ENCODE measurements around the gene ZNF761.
"Not testable (repeated sequence)": the region's sequence is repeated elsewhere in the genome, so short reads cannot be mapped to it uniquely, and the experiment has no call there.

The ZNF761 gene

DNA sequence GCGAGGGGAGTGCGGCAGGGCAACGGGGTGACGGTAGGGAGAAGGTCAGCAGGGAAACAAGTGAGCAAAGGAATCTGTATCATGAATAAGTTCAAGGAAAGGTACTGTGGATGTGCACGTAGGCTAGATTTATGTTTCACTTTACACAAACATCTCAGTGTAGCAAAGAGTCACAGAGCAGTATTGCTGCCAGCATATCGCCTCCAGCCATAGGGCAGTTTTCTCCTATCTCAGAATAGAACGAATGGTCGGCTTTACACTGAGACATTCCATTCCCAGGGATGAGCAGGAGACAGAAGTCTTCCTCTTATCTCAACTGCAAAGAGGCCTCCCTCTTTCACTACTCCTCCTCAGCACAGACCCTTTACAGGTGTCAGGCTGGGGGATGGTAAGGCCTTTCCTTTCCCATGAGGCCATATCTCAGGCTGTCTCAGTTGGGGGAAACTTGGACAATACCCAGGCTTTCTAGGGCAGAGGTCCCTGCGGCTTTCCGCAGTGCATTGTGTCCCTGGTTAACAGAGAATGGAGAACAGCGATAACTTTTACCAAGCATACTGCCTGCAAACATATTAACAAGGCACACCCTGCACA, 28.4 kb downstream of the ZNF761 start:
- DNase-seq = not testable (repeated sequence)

DNA sequence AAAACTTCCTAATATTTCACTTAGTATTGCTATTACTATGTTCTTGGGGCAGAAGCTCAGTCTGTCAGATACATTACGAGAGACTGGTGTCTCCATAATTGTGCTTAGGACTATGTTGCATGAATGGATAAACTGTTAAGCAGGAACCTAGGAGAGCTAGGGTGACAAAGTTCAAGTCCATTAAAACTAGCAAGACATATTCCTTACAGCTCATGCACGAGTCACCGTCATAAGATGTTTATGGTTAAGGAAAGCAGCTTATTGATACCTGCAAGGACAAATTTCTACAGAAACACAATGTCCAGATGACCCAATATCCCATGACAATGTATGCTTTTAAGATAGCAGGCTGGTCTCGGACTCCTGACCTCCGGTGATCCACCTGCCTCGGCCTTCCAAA, 30.1 kb downstream of the ZNF761 start:
- no peak for DNase-seq

DNA sequence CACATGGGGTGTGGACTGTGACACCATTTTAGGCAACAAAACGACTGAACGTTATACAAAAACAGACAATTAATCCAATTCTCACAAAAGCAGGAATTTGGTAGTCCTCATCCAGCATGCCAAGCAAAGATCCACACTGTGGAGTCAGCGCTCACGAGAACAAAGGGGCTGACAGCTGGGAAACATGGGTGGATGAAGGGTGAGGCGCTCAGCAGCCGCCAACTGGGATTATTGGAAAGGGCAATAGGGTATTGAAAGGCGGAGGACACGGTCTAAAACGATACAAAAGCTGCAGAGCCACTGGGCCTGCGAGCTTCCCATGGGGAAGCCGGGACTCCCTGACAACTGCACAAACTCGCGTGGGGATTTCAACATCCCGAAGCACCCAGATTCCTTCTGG, 31.1 kb downstream of the ZNF761 start:
- no peak for DNase-seq

DNA sequence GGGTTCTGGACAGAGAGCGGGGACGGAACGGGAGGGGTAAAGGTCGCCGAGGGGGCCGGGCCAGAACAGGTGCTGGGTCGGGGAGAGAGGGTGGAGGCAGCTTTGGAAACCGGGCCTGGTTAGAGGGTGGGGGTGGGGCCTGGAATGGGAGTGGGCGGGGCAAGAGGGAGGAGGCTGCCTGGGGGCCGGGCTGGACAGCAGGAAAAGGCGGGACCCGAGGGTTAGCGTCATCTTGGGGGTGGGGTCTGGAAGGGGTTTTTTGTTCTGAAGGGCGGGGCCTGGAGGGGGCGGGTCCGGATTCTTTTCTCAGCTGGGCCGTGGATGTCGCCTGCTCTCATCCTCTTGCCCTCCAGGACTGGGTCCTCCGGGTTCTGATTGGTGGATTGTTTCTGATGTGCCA, 31.5 kb downstream of the ZNF761 start:
- no peak for DNase-seq

DNA sequence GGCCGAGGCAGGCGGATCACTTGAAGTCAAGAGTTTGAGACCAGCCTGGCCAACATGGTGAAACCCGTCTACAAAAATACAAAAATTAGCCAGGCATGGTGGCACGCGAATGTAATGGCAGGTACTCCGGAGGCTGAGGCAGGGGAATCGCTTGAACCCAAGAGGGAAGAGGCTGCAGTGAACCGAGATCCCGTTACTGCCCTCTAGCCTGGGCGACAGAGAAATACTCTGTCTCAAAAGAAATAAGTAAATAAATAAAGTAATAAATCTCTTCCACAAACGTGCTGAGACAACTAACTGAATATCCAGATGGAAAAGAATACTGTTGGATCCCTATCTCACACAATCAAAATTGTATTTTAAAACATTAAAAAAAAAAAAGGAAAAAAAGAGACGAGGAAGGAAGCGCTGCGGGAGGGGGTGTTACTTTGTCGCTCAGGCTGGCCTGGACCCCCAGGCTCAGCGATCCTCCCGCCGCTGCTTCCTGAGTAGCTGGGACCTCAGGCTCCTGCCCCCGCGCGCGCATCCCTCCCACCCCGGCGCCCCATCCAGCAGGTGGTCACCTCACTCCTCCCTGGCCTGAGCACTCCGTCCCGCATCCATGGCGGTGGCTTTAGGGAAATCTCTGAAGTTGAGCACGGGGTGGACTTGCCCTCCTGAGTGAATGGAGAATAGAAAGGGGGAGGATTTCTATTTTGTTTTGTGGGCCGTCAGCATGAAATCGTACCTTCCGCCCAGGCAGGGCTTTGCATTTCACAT, 35.1 kb downstream of the ZNF761 start:
- DNase-seq = no peak

DNA sequence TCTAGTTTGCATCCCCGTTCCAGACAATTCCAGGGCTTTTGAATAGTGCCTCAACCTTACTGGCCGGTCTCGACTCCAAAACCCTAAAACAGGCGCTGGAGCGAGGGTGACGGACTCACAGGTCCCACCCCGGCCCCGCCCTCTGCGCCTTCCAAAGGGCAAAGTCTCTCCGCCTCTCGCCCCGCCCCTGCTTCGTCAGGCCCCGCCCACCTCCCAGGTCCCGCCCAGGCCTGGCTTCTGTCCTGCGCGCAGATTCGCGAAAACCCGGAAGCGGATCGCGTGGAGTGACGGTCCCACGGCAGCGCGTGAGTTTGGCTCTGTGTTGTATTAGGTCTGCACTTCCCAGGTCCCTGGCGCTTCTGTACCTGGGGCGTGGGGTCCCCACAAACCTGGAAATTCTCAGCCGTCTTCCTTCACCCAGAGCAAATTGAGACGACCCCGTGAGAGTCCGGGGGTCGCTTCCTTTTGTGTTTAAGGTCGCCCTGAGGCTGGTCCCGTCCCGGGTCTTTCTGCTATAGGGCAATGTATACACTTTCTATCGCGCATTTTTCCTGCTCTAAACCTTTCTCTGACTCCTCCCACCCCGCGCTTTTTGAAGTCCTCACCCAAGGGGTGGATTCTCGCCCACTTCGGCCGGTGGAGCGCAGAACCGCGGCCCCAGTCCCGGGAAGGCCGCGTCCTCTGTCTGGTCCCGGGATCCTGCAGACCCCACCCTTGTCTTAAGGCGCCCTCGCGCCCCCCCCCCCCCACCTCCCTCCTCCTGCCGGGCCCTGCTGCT, 35.9 kb downstream of the ZNF761 start, which contains the start of gene ZNF813:
Gene ZNF813, plus strand, starts transcription at position 249 of the 778 bp plus-strand sequence. CDS start 16,090 bp downstream, outside the sequence.
- DNase-seq = no peak

DNA sequence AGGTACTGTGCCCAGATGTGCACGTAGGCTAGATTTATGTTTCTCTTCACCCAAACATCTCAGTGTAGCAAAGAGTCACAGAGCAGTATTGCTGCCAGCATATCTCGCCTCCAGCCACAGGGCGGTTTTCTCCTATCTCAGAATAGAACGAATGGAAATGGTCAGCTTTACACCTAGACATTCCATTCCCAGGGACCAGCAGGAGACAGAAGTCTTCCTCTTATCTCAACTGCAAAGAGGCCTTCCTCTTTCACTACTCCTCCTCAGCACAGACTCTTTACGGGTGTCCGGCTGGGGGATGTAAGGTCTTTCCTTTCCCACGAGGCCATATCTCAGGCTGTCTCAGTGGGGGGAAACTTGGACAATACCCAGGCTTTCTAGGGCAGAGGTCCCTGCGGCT, 36.8 kb downstream of the ZNF761 start:
- DNase-seq = not testable (repeated sequence)

DNA sequence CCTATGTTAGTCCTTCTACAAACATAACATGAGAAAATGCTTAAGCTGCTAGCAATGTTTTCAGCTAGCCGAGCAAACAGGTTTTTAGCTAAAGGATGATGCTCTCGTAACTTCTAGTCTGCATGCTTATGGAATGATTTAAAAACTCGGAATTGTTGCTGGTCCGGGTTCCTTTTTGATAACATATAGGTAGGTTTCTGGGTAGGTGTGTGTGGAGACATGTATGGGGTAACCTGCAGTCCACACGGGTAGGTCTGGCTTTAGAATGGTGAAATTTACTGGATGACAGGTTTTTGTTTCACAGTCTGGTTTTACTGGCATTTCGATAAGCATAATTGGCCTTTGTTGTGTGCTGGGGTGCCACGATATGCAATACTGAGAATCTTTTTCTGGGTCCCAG, 40.1 kb downstream of the ZNF761 start:
- no peak for DNase-seq

DNA sequence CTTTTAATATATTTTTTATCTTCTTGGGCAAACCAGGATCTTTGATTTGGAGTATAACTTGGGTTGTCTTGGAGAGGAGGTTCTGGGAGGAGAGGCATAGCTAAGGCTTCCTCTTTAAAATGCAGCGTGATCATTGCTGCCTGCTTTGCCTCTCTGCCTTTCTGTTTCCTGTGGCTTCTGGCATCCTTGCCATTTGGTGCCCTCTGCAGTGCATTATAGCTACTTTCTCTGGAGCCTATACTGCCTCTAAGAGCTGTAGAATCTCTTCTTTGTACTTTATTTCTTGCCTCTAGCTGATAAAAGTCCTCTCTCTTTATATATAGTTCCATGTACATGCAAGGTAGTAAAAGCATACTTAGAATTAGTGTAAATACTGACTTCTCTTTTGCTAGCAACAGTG, 43.0 kb downstream of the ZNF761 start:
- not testable (repeated sequence) for DNase-seq

DNA sequence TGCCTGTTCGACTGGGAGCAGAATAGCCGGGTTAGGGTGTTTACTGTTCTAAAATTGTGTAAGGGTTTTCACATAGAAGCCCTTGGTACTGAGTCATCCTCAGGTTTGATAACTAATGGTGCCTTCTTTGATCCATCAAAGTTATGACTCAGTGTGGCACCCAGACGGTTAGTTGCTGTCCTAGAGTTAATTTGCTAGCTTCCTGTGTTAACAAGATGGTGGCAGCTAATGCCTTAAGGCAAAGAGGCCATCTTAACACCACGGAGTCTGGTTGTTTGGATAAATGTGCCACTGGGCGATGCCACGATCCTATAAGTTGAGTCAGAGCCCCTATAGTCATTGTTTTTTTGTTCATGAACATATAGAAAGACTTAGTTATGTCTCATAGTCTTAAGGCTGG, 43.7 kb downstream of the ZNF761 start:
- not testable (repeated sequence) for DNase-seq

DNA sequence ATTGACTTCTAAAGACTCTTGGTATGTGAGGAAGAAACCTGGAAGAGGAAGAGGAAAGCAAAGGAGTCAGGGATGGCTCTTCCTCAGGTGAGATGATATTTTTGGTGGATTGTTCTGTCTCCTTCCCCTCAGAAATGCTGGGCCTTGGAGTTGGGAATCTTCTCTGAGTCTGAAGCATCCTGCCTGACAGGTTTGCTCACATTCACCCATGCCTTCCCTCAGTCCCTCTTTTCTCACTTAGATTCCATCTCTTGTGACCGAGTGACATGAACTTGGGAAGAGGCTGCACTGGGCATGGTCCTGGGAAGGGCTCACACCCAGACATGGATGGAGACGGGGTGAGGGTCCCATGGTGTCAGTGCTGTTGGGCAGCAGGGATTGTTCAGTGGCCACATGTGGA, 52.0 kb downstream of the ZNF761 start:
- not testable (repeated sequence) for DNase-seq

DNA sequence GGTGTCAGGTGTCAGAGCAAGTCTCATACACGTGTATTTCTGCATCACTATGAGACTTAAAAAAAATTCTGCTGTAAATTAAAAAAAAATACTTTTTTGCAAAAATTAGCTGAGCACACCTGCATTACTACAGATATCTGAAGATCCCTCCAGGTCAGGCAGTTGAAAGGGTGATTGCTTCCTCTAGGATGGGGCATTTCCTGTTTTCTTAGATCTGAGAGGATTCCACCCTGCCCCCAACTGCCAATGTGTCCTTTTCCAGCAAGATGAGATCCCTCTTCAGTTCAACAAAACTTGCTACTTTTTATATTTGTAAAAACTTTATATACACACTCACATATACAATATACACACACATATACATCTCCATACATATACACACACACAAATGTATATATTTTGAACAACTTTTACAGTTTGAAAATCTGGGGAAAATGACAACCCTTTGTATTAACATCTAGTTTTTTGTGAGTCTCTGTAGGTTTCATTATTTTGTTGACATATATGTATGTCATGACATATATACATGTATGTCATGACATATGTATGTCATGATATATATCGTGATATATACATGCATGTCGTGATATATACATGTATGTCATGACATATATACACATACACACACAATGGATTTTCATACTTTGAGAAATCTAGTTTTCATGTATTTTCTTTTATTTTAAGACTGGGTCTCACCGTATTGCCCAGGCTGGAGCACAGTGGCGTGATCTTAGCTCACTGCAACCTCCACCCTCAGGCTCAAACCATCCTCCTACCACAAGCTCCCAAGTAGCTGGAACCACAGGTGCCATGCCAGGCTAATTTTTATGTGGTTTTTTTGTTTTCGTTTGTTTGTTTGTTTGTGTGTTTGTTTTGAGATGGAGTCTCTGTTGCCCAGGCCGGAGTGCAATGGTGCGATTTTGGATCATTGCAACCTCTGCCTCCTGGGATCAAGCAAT, 53.5 kb downstream of the ZNF761 start:
- no peak for DNase-seq

DNA sequence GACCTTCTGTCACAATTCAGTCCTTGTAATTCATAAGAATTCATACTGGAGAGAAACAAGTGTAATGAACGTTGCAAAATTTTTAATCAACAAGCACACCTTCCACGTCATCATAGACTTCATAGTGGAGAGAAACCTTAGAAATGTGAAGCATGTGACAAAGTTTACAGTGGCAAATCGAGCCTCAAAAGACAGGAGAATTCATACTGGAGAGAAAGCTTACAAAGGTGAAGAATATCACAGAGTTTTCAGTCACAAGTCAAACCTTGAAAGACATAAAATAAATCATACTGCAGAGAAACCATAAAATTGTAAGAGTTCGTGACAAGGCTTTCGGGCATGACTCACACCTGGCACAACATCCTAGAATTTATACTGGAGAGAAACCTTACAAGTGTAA, 60.4 kb downstream of the ZNF761 start:
- no peak for DNase-seq

DNA sequence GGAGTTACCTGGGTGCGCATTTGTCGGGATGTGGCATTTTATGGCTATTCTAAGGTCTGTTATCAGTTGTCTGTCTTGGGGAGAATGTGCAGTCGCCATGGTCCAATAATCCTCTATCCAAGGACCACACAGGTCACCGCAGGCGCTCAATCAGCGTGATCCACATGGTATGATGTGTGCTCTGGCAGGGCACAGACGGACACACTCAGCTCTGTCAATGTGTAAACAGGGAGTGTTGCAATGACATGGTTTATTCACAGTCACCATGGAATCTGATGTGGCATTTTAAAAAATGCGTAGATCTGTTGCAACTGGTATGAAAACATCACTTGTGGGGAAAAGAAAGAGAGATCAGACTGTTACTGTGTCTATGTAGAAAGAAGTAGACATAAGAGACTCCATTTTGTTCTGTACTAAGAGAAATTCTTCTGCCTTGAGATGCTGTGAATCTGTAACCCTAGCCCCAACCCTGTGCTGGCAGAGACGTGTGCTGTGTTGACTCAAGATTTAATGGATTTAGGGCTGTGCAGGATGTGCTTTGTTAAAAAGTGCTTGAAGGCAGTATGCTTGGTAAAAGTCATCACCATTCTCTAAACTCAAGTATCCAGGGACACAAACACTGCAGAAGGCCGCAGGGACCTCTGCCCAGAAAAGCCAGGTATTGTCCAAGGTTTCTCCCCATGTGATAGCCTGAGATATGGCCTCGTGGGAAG, 65.7 kb downstream of the ZNF761 start:
- not testable (repeated sequence) for DNase-seq

DNA sequence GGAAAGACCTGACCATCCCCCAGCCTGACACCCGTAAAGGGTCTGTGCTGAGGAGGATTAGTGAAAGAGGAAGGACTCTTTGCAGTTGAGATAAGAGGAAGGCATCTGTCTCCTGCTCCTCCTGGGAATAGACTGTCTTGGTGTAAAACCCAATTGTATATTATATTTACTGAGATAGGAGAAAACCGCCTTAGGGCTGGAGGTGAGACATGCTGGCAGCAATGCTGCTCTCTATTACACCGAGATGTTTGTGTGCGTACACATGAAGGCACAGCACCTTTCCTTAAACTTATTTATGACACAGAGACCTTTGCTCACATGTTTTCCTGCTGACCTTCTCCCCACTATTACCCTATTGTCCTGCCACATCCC, 66.2 kb downstream of the ZNF761 start:
- DNase-seq = not testable (repeated sequence)

DNA sequence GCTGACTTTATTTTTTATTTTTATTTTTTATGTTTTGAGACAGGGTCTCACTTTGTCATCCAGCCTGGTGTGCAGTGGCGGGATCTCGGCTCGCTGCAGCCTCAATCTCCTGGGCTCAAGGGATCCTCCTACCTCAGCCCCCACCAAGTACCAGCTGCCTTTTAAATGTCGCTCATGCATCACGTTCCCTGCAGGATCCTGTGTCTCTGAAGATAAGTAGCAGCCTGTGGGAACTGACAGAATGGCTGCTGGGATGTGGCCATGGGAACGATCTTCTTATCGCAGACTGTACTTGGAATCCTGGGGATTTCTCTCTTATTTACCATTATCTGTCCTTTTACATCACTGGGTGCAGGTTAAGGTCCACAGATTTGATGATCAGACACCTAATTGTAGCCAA, 71.4 kb downstream of the ZNF761 start:
- not testable (repeated sequence) for DNase-seq

DNA sequence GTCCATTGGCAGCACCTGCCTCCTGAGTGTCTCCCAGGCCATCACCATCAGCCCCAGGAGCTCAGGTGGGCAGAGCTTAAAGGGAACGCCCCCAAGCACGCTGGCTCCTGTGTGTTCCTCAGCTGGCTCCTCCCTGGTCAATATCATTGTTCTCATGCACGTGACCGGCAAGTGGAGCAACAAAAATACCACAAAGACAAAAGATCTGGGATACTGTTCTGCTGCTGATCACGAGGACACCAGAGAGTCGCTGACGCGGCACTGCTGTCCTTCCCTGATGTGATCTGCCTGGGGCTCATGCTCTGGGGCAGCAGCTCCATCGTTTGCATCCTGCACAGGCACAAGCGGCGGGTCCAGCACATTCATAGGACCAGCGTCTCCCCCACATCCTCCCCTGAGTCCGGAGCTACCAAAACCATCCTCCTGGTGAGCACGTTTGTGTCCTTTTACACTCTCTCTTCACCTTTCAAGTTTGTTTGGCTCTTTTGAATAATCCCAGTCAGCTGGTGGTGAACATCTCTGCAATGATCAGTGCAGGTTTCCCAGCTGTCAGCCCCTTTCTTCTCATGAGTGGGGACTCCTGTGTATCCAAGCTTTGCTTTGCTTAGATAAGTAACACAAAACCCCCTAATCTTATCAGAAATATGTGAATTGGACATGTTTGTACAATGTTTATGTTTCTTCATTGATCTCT, 72.0 kb downstream of the ZNF761 start:
- DNase-seq = not testable (repeated sequence)

DNA sequence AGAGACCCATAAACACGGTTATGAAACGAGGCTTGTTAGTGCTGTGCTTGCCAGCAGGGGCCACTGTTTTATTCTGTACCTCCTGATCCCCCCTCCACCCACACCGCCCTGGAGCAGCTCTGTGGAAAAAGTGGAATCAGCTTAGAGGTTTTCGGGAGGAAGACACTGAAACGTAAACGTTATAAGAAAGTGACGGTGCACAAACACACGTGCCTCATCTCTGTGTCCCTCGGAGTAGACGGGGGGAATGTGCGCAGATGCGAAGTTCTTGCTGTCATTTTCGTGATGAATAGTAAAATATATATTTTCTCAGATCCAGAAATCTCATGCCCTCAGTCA, 72.5 kb downstream of the ZNF761 start:
- DNase-seq = not testable (repeated sequence)

DNA sequence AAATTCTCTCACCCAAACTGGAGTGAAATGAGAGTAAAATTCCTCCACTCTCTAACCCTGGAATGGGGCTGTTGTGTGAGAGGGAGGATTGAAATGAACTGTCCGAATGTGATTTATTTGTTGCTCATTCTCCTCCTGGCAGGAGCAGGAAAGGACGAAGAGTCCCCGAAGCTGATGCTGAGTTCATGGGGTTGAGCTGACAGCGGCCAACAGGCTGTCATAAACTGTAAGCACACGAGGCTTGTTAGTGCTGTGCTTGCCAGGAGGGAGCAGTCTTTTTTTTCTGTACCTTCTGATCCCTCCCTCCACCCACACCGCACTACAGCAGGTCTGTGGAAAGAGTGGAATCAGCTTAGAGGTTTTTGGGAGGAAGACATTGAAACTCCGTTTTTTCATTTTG, 73.1 kb downstream of the ZNF761 start:
- DNase-seq = no peak

DNA sequence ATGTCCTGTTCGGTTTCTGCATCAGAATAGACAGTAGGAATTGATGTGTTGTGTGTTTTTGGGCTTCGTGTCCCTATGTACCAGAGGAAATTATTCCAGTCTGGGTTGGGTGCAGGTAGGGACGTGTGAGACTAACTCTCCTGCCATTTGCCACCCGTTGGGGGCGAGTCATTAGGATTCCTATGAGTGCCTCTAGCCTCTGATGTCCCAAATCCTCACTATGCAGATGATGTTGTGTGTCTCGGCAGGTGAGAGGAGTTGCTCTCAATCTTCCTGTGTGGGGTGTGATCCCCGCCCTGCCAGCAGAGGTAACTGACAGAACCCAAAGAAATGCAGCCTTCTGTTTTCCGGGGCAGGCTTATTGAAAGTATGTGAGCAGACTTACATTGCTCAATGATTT, 74.9 kb downstream of the ZNF761 start:
- DNase-seq = no peak
